ENCODE data around the gene TMIGD2.

TMIGD2 gene

DNA sequence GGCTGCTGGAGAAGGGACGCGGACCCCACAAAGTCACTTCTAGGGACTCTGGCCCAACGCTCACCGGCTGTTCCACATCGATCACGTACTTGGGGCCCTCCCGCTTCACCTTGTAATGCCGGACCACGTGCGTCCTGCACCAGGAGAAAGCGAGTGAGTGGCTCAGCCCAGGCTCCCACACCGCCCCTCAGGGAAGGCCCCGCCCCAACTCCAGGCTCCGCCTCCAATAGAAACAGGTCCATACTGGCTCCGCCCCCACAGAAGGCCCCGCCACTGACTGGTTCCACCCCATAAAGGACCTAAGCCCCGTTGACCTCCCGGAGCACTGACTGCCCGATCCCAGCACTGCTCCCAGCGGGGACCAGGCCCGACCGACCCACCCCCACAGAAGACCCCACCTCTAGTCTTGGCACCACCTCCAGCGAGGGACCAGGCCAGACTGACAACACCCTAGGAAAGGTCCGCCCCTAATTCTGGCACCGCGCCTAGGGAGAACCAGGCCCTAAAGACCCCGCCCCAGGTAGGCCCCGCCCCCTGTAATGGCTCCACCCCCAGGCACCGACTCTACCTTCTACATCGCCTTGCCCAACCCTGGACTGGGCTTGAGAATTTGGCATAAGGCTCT is 25.2 kb upstream of the TMIGD2 start:
- Histone ChIP-seq H3K27ac (ENCODE audit: poor library complexity, severe bottlenecking) (no peak overlapping the region), H3K9me3 (ENCODE audit: severe bottlenecking) (no peaks in the 10 kb centered on the region), H3K36me3 (ENCODE audit: low read depth) (0 out of 2 replicates have a peak, but pooled peaks cover 3% of the 10 kb centered on the region), H3K27me3 (ENCODE audit: insufficient read depth, poor library complexity, severe bottlenecking) (no peaks in the 10 kb centered on the region), H3K4me1 (ENCODE audit: insufficient read depth, poor library complexity, severe bottlenecking) (no peaks in the 10 kb centered on the region), H3K4me3 (ENCODE audit: severe bottlenecking) (no peak overlapping the region)
- DNase-seq (ENCODE audit: low spot score) (no peak), ATAC-seq (ENCODE audit: low read depth) (peak; percentile 33; the same call in 1 of the 3 replicates)
- TF ChIP-seq, protein P1, sequence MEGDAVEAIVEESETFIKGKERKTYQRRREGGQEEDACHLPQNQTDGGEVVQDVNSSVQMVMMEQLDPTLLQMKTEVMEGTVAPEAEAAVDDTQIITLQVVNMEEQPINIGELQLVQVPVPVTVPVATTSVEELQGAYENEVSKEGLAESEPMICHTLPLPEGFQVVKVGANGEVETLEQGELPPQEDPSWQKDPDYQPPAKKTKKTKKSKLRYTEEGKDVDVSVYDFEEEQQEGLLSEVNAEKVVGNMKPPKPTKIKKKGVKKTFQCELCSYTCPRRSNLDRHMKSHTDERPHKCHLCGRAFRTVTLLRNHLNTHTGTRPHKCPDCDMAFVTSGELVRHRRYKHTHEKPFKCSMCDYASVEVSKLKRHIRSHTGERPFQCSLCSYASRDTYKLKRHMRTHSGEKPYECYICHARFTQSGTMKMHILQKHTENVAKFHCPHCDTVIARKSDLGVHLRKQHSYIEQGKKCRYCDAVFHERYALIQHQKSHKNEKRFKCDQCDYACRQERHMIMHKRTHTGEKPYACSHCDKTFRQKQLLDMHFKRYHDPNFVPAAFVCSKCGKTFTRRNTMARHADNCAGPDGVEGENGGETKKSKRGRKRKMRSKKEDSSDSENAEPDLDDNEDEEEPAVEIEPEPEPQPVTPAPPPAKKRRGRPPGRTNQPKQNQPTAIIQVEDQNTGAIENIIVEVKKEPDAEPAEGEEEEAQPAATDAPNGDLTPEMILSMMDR (IDR thresholded peaks at IDR 0.05; ENCODE audit: poor library complexity, severe bottlenecking), result no peak

DNA sequence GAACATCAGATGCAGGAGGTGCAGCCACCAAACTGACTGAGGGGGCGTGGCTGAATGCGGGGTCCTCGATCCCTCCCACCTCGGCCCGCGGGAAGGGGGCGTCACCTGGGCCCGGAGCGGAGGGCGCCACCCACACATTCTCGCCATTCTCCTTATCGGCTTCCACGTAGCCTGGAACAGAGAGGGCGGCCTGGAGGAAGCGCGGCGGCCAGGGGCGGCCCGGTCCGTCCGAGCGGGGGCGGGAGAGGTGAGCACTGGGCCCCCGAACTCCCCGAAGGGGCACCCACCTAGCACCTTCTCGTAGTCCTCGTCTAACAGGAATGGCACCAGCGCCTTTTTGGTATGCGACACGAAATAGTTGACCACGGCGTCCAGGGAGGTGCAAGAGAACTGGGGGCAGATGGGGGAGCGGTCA is 24.7 kb upstream of the TMIGD2 start:
- H3K9me3 ChIP-seq (ENCODE audit: severe bottlenecking), result no peaks in the 10 kb centered on the region
- DNase-seq (ENCODE audit: low spot score) (no peak), ATAC-seq (ENCODE audit: low read depth) (no peak)
- H3K4me1 ChIP-seq (ENCODE audit: insufficient read depth, poor library complexity, severe bottlenecking), result no peaks in the 10 kb centered on the region
- H3K4me3 ChIP-seq (ENCODE audit: severe bottlenecking), result no peak overlapping the region
- TF ChIP-seq, protein P1 (IDR thresholded peaks at IDR 0.05; ENCODE audit: poor library complexity, severe bottlenecking), result no peak
- H3K36me3 ChIP-seq (ENCODE audit: low read depth), result 0 out of 2 replicates have a peak, but pooled peaks cover 3% of the 10 kb centered on the region
- H3K27me3 ChIP-seq (ENCODE audit: insufficient read depth, poor library complexity, severe bottlenecking), result no peaks in the 10 kb centered on the region
- H3K27ac ChIP-seq (ENCODE audit: poor library complexity, severe bottlenecking), result no peak overlapping the region

DNA sequence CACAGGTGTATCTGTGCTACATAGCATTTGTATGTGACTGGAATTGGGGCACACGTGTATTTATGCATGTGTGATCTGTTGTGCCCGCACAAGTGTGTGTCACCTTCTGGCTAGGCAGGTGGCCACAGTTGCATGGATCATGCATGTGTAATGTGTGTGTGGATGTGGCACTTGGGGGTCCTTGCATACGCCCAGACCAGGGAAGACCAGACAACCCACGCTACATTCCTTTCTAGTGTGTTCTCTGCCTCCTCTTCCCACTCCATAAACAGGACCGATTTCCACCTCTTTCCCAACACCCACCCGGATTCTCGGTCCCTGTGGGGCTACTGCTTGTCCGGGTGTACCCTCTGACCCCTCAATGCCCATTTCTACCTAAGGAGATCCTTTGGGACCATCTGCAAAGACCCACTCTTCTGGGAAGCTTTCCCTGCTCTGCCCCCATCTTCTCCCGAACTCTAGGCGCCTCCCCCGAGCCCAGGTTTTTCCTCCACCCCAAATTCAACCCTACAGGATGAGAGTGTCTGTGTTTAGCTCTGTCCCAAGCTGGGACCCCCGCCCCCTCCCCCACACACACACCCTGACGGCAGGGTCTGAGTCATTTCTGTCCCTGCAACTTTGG is 24.1 kb upstream of the TMIGD2 start:
- no peaks in the 10 kb centered on the region for H3K27me3 ChIP-seq (ENCODE audit: insufficient read depth, poor library complexity, severe bottlenecking)
- H3K9me3 ChIP-seq (ENCODE audit: severe bottlenecking), result no peaks in the 10 kb centered on the region
- no peak overlapping the region for H3K27ac ChIP-seq (ENCODE audit: poor library complexity, severe bottlenecking)
- no peak overlapping the region for H3K4me3 ChIP-seq (ENCODE audit: severe bottlenecking)
- no peaks in the 10 kb centered on the region for H3K4me1 ChIP-seq (ENCODE audit: insufficient read depth, poor library complexity, severe bottlenecking)
- 0 out of 2 replicates have a peak, but pooled peaks cover 3% of the 10 kb centered on the region for H3K36me3 ChIP-seq (ENCODE audit: low read depth)
- TF ChIP-seq, protein P1 (IDR thresholded peaks at IDR 0.05; ENCODE audit: poor library complexity, severe bottlenecking), result no peak
- ATAC-seq (ENCODE audit: low read depth) (no peak), DNase-seq (ENCODE audit: low spot score) (no peak)

DNA sequence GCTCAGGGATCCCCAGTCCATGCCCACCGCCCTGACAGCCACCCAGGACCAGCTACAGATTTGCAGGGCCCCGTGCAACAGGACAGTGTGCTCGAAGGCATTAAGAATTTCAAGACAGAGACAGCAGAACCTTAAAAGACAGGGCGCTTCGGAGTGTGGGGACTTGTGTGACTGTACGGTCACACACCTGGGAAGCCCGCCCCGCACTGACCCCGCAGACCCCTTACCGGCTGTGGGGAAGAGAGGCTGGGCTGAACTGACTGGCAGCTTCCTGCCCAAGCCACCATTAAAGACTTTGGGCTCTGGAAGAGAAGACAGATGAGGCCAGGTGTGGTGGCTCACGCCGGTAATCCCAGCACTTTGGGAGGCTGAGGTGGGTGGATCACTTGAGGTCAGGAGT is 22.0 kb upstream of the TMIGD2 start:
- Histone ChIP-seq H3K9me3 (ENCODE audit: severe bottlenecking) (peaks cover 2% of the 10 kb centered on the region), H3K4me3 (ENCODE audit: severe bottlenecking) (no peak overlapping the region), H3K27ac (ENCODE audit: poor library complexity, severe bottlenecking) (no peak overlapping the region), H3K27me3 (ENCODE audit: insufficient read depth, poor library complexity, severe bottlenecking) (no peaks in the 10 kb centered on the region), H3K36me3 (ENCODE audit: low read depth) (no peaks in the 10 kb centered on the region), H3K4me1 (ENCODE audit: insufficient read depth, poor library complexity, severe bottlenecking) (no peaks in the 10 kb centered on the region)
- TF ChIP-seq, protein P1 (IDR thresholded peaks at IDR 0.05; ENCODE audit: poor library complexity, severe bottlenecking), result no peak
- no peak for DNase-seq (ENCODE audit: low spot score)
- ATAC-seq (ENCODE audit: low read depth), result no peak

DNA sequence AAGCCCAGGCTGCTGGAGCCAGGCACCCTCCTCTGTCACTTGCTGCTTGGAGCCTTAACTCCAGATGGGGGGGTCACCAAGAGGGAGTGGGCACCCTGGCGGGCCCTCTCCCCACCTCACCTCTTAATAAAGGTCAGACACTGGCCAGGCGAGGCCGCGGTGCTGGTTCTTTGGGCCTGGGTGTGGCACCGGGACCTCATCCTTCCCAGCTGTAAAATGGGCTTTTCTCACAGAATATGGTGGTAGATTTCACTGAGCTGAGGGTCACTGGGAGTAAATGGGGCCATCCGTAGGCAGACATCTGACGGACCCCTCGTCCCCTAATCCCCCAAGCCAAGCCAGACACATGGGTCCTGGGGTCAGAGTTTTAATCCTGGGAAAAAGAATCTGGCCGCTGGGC is 21.5 kb upstream of the TMIGD2 start:
- Histone ChIP-seq H3K4me3 (ENCODE audit: severe bottlenecking) (no peak overlapping the region), H3K9me3 (ENCODE audit: severe bottlenecking) (peaks cover 2% of the 10 kb centered on the region), H3K4me1 (ENCODE audit: insufficient read depth, poor library complexity, severe bottlenecking) (no peaks in the 10 kb centered on the region), H3K36me3 (ENCODE audit: low read depth) (no peaks in the 10 kb centered on the region), H3K27me3 (ENCODE audit: insufficient read depth, poor library complexity, severe bottlenecking) (no peaks in the 10 kb centered on the region), H3K27ac (ENCODE audit: poor library complexity, severe bottlenecking) (no peak overlapping the region)
- no peak for DNase-seq (ENCODE audit: low spot score)
- TF ChIP-seq, protein P1 (IDR thresholded peaks at IDR 0.05; ENCODE audit: poor library complexity, severe bottlenecking), result no peak
- ATAC-seq (ENCODE audit: low read depth), result no peak

Measured in RWPE2 (cell line).